Fibroblast of skin of abdomen (primary cell): ENCODE measurements around the gene ZFP57.

Source experiments
- DNase-seq: peaks from one replicate; pipeline ENCODE4 v3.0.0-alpha.2; 2013

ZFP57 gene

DNA sequence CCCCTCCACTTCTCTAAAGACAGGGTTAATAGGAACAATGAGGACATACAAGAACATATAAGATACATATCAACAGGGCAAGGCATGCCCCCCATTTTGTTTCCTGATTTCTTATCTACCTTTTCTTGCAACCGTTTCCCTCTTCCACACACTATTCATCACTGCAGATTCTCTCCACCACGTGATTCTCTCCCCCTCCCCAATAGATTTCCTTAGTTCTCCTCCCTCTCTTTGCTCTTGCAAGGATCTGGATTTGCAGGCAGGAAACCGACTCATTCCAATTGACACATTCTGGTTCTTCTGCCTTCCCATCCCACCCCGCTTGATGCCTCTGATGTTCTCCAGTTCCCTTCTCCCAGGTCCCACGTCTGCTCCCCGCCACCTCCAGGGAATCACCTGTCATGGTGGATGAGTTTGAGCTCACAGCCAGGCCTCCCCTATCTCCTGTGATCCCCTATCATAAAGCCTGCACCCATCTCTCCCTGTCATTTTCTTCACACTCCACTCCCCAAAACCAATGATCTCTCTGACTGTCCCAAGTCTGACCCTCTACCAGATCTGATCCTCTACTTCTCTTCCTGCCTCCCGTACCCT is 55.5 kb downstream of the ZFP57 start:
- DNase-seq, result no peak

GRCh38 chr6:29624520-29624961 is 56.4 kb downstream of the ZFP57 start:
- no peak for DNase-seq
